IPS-NIHi11 (cell line): ENCODE data around the gene POMT2.
"Not testable (repeated sequence)": the region's sequence is repeated elsewhere in the genome, so short reads cannot be mapped to it uniquely, and the experiment has no call there.

Experiments
- DNase-seq: peaks from one replicate; pipeline ENCODE4 v3.0.0; 2012; ENCODE audit warnings: mixed read lengths, low spot score

POMT2 gene

GRCh38 chr14:77296906-77297305, 23.8 kb downstream of the POMT2 start:
- DNase-seq, result no peak

- no peak for DNase-seq
These were observed 24.5 kb downstream of the POMT2 start for GRCh38 chr14:77296155-77296554.

GRCh38 chr14:77290705-77291104, 30.0 kb downstream of the POMT2 start:
- DNase-seq, result peak; percentile 36

GRCh38 chr14:77286576-77286975, 34.1 kb downstream of the POMT2 start:
- DNase-seq, result no peak

GRCh38 chr14:77284466-77284865, 36.2 kb downstream of the POMT2 start:
- no peak for DNase-seq

GRCh38 chr14:77284066-77284465, 36.6 kb downstream of the POMT2 start:
- DNase-seq, result no peak

- no peak for DNase-seq
These were observed 38.8 kb downstream of the POMT2 start for GRCh38 chr14:77281852-77282410.

GRCh38 chr14:77280921-77281320, 39.8 kb downstream of the POMT2 start:
- not testable (repeated sequence) for DNase-seq

GRCh38 chr14:77279719-77280118, 41.0 kb downstream of the POMT2 start:
- no peak for DNase-seq

- no peak for DNase-seq
These were observed 42.0 kb downstream of the POMT2 start for GRCh38 chr14:77278461-77279230.

- DNase-seq, result no peak
These were observed 43.7 kb downstream of the POMT2 start for GRCh38 chr14:77276959-77277358.

- peak; percentile 41 for DNase-seq
These were observed 44.3 kb downstream of the POMT2 start for GRCh38 chr14:77276295-77276935.

GRCh38 chr14:77275601-77276017, 45.1 kb downstream of the POMT2 start:
- peak; percentile 58 for DNase-seq

GRCh38 chr14:77275041-77275580, 45.6 kb downstream of the POMT2 start:
- DNase-seq, result no peak

- DNase-seq, result no peak
These were observed 46.9 kb downstream of the POMT2 start for GRCh38 chr14:77273796-77274195.

GRCh38 chr14:77272261-77272660, 48.4 kb downstream of the POMT2 start:
- no peak for DNase-seq

GRCh38 chr14:77271113-77271710, 49.5 kb downstream of the POMT2 start, which contains the start of gene NGB:
Gene NGB (minus strand): TSS chr14:77271206. CDS start chr14:77270937, 269 bp downstream.
- no peak for DNase-seq

- peak; percentile 73 for DNase-seq
These were observed 50.1 kb downstream of the POMT2 start for GRCh38 chr14:77270361-77271112.

GRCh38 chr14:77268989-77269600, 51.6 kb downstream of the POMT2 start:
- peak; percentile 38 for DNase-seq

- DNase-seq, result no peak
These were observed 52.6 kb downstream of the POMT2 start for GRCh38 chr14:77267937-77268699.
